Effector CD4-positive, alpha-beta T cell (primary cell): ENCODE measurements around the gene MYPOP.
"Not testable (repeated sequence)": the region's sequence is repeated elsewhere in the genome, so short reads cannot be mapped to it uniquely, and the experiment has no call there.

Source experiments
- DNase-seq: peaks from one replicate; pipeline ENCODE4 v3.0.0-alpha.2; 2020

MYPOP gene

DNA sequence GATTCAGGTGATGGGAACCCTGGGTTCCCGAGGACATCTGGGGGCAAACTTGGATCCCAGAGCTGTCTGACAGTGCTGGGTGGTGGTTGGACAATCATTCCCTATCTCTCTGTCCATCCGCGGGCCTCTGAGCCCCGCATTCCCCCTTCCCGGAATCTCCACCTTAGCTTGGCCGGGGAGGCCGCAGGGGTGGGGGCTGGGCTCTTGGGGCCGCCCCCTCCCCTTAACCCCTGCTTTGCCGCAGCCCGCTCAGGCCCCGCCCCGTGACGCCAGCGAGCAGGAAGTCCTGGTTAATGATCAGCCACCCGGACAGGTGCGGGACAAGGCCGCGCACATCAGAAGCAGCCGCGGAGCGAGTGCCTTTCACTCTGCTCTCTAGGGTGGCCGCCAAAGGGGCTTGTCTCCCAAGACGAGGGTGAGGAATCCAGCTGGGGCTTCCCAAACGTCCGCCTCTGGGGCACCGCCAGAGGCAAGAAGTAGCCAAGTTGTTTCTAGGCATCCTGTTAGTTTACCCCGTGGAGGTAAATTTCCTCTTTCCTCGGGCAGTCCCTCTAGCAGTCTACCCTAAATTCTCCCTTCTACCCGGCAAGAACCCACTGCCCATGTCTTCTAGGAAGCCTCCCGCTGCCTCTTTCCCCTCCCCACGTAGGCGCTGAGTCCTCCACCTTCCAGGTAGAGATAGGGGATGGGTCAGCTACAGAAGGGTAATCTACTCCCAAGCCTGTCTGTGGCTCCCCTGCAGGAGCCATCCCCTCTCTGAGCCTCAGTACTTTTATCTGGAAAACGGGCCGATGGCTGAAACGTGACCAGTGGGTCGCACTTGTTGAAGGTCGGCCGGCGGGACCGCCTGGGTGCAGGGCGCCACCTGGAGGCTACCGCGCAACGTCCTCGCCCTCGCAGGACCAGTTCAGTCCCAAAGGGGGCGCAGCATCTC lies 19.5 kb downstream of the MYPOP start:
- peak; percentile 77 for DNase-seq

GRCh38 chr19:45881909-45882528 lies 20.4 kb downstream of the MYPOP start:
- DNase-seq: no peak

GRCh38 chr19:45881082-45881908 lies 21.1 kb downstream of the MYPOP start:
- no peak for DNase-seq

- DNase-seq: no peak
Measured at GRCh38 chr19:45879971-45880370, 22.4 kb downstream of the MYPOP start.

- DNase-seq: no peak
Measured at GRCh38 chr19:45879055-45879454, 23.4 kb downstream of the MYPOP start.

DNA sequence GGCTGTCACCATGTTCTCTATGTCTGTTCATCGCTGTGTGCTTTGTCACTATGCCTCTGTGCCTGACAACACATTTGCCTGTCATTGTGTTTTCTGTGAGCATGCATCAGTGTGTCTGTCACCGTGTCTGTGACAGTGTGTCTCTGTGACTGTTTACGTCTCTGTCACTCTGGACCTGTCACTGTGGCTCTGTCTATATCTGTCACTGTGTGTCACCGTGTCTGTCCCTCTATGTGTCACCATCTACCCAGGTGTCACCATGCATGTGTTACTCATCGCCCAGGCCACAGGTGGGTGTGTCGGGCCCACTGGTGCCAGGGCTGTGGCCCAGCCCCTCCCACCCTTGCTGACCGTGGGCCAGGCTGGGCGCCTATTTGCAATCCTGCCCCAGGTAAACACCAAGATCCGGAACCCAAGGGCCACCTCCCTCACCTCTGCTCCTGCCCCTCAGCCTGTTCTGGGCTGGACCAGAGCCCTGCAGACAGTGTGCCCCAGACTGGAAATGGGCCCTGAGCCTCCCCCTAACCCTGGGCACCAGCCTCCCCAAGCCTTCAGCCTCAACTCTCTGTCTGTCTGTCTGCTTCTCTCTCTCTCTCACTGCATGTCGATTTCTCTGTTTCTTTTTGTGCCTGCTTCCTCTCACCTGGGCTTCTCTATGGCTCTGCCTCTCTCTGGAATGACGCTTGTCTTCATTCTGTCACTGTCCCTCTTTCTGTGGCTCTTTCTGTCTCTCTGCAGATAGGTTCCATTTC lies 24.2 kb downstream of the MYPOP start:
- no peak for DNase-seq

DNA sequence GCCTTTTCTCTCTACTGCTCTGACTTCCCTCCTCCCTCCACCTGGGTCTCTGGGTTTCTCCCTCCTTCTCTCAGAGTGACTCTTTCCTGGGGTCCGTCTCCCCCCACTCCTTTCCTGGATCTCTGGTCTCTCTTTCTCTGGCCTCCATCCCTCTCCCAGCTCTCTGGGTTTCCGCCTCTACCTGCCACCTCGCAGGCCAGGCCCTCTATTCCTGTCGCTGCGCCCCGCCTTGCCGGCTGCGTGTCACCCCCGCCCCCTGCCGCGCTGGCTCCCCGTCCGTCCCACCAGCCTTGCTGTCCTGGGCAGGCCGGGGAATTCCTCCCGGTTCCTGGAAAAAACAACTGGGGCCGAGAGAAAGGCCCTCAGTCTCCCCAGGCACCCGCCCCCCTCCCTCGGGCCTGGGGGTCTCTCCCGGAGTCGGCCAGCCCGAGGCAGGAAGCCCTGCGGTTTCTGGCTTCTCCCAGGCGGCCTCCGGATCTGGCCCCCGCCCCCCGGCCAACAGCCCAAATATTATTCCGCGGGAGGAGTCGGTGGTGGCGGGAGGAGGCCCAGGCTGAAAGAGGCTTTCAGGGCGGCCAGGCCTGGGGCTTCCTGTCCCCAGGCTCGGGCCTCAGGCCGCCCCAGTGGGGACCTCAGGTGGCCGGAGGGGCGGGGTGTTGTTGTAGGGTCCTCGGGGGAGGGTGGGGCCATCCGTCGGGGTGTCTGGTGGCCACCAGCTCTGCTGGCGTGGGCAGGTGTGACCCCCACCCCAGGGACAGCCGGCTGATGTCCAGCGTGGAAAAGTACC lies 25.8 kb downstream of the MYPOP start:
- DNase-seq: no peak

GRCh38 chr19:45876161-45876410 lies 26.3 kb downstream of the MYPOP start:
- no peak for DNase-seq

DNA sequence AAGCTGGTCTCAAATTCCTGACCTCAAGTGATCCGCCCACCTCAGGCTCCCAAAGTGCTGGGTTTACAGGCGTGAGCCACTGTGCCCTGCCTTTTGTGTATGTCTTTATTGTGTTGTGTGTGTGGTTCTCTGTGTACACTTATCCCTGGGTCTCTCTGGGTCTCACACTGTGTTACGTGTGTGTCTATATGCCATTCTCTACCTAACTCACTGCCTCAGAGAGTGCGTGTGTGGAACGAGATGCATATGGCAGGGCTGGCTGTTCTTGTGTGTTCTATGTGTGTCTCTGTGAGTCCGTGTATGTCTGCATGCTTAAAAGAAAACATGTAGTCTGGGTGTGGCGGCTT lies 27.8 kb downstream of the MYPOP start:
- no peak for DNase-seq

- no peak for DNase-seq
Measured at GRCh38 chr19:45873219-45873772, 29.1 kb downstream of the MYPOP start.

DNA sequence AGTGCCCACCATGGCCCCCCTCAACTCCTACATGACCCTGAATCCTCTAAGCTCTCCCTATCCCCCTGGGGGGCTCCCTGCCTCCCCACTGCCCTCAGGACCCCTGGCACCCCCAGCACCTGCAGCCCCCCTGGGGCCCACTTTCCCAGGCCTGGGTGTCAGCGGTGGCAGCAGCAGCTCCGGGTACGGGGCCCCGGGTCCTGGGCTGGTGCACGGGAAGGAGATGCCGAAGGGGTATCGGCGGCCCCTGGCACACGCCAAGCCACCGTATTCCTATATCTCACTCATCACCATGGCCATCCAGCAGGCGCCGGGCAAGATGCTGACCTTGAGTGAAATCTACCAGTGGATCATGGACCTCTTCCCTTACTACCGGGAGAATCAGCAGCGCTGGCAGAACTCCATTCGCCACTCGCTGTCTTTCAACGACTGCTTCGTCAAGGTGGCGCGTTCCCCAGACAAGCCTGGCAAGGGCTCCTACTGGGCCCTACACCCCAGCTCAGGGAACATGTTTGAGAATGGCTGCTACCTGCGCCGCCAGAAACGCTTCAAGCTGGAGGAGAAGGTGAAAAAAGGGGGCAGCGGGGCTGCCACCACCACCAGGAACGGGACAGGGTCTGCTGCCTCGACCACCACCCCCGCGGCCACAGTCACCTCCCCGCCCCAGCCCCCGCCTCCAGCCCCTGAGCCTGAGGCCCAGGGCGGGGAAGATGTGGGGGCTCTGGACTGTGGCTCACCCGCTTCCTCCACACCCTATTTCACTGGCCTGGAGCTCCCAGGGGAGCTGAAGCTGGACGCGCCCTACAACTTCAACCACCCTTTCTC lies 30.1 kb downstream of the MYPOP start:
- no peak for DNase-seq

- DNase-seq: no peak
Measured at GRCh38 chr19:45870798-45871197, 31.6 kb downstream of the MYPOP start.

DNA sequence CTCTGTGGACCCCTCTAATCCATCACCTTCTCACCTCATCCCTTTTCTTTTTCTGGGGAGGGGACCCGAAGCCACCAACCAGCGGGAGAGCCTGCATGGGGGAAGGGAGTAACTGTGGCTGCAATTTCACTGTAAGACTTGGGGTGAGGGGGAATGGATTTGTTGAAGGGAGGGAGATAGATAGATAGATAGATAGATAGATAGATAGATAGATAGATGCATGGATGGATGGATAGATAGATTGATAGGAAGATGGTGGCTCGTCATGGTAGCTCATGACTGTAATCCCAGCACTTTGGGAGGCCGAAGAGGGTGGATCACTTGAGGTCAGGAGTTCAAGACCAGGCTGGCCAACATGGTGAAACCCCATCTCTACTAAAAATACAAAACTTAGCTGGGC lies 35.2 kb downstream of the MYPOP start:
- DNase-seq: not testable (repeated sequence)

- DNase-seq: no peak
Measured at GRCh38 chr19:45866400-45867176, 35.8 kb downstream of the MYPOP start.

DNA sequence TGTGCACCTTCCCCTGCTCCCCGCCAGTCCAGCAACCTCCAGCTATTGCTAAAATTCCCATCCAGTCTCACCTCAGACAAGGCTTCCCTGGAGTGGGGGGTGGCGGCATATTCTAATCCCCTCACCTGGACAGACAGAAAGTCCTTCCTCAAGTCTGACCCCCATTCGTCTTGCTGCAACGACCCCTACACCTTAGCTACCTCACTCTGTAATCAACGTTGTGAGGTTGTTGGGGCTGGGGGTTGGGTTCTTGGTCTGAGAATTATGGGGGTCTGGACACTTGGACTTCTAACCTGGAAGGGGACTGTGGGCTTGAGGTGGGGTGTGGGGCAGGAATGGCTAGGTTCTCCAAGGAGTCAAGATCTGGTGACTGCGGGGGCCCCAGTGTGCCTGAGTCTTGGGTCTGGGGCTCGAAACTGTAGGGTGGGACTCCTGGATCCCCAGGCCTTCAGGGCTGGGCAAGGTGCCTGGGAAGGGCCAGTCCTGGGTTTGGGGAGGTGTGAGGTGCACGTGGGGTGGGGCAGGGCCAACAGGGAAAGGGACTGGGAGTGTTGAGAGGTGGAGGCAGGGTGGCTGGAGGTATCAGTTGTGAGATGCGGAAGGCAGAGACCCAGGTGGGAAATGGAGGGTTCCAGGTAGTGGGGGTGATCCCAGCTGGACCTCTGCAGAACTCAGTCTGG lies 37.0 kb downstream of the MYPOP start:
- DNase-seq: no peak

DNA sequence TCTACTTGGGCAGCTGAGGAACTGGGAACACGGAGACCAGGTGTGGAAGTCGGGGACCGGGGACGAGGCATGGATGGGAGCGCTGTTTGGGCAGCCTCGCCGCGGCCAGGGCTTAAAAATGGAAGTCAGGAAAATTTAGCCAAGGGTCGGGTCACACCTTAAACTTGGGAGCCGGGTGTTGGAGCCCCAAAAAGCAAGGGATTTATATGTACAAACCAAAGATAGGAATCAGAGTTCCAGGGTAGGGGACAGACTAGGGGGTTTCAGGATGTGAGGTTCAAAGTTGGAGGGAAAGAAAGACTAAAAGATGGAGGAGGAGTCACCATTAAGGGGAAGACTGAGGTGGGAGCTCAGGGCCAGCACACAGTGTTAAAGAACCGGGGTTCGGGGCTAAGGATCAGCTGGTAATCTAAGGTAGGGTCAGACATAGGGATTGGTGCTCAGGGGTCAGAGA lies 37.8 kb downstream of the MYPOP start:
- DNase-seq: no peak

GRCh38 chr19:45863840-45864628 lies 38.4 kb downstream of the MYPOP start, which contains the start of gene FOXA3:
Gene FOXA3, plus strand, starts transcription at chr19:45864326. Its CDS starts 131 bp downstream, at chr19:45864457.
- DNase-seq: peak; percentile 43

- DNase-seq: no peak
Measured at GRCh38 chr19:45863335-45863839, 39.0 kb downstream of the MYPOP start.
